MG63 (cell line): ENCODE data around the gene ZNF292. TPM values are rescaled to one million over a fixed set of nuclear protein-coding genes. Genes with fewer than 3 reads are reported as not detected.
"Not testable (repeated sequence)": the region's sequence is repeated elsewhere in the genome, so short reads cannot be mapped to it uniquely, and the experiment has no call there.

Source experiments
- DNase-seq: peaks from one replicate; pipeline ENCODE4 v3.0.0-alpha.2; 2020
- H3K27me3 ChIP-seq: fragments of 250-450 bp; sonication (Bioruptor Pico); 2 replicates; pipeline ENCODE4 v1.5.1; 2020; ENCODE audit warnings: mild to moderate bottlenecking, moderate library complexity
- H3K36me3 ChIP-seq: fragments of 250-450 bp; sonication (Bioruptor Pico); 2 replicates; pipeline ENCODE4 v1.5.1; 2020; ENCODE audit warnings: mild to moderate bottlenecking, moderate library complexity
- H3K4me3 ChIP-seq: fragments of 250-450 bp; sonication (Bioruptor Pico); 2 replicates; pipeline ENCODE4 v1.5.1; 2020; ENCODE audit warnings: mild to moderate bottlenecking, moderate library complexity
- H3K9me3 ChIP-seq: fragments of 250-450 bp; sonication (Bioruptor Pico); 2 replicates; pipeline ENCODE4 v1.5.1; 2020; ENCODE audit warnings: mild to moderate bottlenecking, moderate library complexity
- total RNA-seq: library from RNA; depleted of rRNA; stranded (reverse); fragments of >200 nt; shearing (Covaris generic); gene quantifications from 2 replicates; pipeline ENCODE4 v1.2.3, GENCODE V29; 2014; ENCODE audit warnings: low replicate concordance

Gene ZNF292
- total RNA-seq, 1 experiment from 2014 or later = 4.0 TPM

GRCh38 chr6:87152526-87152955 is 2.8 kb upstream of the ZNF292 start:
- Histone ChIP-seq H3K9me3 (no peaks in the 10 kb centered on the region), H3K36me3 (no peaks in the 10 kb centered on the region), H3K4me3 (peak overlapping the region; percentile 44), H3K27me3 (no peaks in the 10 kb centered on the region)
- no peak for DNase-seq

DNA sequence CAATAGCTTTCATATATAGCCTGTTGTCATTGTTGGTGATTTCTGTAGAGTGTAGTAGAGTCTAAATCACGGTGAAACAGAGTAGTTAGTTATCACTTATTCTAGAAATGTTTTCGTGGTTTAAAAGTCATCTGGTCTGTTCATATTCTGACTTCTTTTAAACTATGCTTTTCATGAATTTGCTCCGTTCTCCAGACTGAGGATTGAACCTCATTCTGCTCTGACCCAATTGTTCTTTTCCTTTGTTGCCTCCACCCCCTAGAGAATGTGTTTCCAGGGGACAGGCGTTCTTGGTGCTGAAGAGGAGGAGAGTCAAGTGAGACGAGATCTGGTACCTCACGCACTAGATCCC is 748 bp upstream of the ZNF292 start:
- peak overlapping the region; percentile 81 for H3K4me3 ChIP-seq
- DNase-seq = no peak
- H3K27me3 ChIP-seq = no peaks in the 10 kb centered on the region
- peaks cover 6% of the 10 kb centered on the region for H3K36me3 ChIP-seq
- H3K9me3 ChIP-seq = no peaks in the 10 kb centered on the region

DNA sequence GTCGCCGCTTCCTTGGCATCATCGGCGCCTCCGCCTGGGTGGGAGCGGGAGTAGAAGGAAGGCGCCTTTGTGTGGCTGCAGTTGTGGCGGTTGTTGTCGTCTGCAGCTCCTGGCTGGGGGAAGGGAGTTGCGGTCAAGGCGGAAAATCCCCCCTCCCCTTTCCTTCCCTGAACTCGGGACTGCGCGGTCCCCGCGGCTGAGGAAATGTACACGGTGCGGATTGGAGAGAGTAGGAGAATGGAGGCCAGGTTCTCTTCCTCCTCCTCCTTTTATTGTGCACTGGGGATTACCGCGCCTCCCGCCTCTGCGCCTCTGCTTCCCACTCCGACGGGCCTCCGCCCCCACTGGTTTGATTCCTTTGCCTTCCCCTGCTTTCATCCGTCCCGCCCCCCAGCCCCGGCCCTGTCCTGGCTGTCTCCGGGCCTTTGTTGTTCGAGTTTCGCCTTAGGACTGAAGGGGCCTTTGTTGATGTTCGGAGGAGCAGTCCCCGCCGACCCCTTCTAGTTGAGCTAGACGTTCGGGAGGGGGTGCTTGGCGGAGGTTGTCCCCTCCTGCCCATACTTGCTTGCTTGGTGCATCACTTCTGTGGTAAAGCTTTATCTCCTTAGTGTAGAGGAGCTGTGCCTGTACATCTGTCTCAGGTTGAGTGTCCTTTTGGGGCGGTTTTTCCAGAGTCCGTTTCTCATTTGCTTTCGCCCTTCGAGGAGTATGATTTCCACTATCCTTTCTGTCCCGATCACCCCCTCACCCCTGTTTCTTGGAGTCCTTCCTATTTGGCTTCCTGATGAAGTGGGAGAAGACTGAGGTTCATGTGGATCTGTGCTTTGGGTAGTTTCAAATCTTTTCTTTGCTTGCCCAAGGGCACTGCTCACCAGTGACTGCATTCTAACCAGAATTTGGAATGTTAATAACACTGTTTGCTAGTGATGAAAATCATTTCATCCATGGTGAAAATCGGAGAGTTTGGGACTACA is 764 bp downstream of the ZNF292 start:
- H3K36me3 ChIP-seq = peaks cover 10% of the 10 kb centered on the region
- peak; percentile 64 for DNase-seq
- no peaks in the 10 kb centered on the region for H3K9me3 ChIP-seq
- H3K27me3 ChIP-seq = no peaks in the 10 kb centered on the region
- H3K4me3 ChIP-seq = peak overlapping the region; percentile 81

- H3K36me3 ChIP-seq = peaks cover 15% of the 10 kb centered on the region
- H3K9me3 ChIP-seq, H3K4me3 ChIP-seq, DNase-seq, H3K27me3 ChIP-seq: not testable (repeated sequence)
Measured at GRCh38 chr6:87157596-87157995, 2.2 kb downstream of the ZNF292 start.

- Histone ChIP-seq H3K27me3 (no peaks in the 10 kb centered on the region), H3K4me3 (no peak overlapping the region), H3K36me3 (peaks cover 15% of the 10 kb centered on the region), H3K9me3 (no peaks in the 10 kb centered on the region)
- DNase-seq = no peak
Measured at GRCh38 chr6:87161299-87161698, 5.9 kb downstream of the ZNF292 start.

DNA sequence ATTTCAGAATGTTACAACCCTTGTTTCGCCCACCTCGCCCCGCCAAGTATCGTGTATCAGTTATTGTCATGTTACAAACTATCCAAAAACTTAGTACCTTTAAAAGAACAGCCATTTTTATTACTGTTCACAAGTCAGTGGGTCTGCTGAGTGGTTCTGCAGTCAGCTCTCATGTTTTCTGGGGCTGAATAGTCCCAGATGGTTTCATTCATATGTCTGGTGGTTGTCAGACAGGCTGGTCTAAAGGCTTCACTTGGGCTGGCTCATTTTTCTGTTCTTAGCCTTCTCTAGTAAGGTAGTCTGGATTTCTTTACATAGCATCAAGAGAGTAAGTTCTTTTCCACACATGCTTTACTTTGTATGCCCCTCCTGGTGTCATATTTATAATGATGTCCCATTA is 8.6 kb downstream of the ZNF292 start:
- Histone ChIP-seq H3K4me3 (no peak overlapping the region), H3K27me3 (no peaks in the 10 kb centered on the region), H3K9me3 (no peaks in the 10 kb centered on the region), H3K36me3 (peaks cover 10% of the 10 kb centered on the region)
- no peak for DNase-seq

DNA sequence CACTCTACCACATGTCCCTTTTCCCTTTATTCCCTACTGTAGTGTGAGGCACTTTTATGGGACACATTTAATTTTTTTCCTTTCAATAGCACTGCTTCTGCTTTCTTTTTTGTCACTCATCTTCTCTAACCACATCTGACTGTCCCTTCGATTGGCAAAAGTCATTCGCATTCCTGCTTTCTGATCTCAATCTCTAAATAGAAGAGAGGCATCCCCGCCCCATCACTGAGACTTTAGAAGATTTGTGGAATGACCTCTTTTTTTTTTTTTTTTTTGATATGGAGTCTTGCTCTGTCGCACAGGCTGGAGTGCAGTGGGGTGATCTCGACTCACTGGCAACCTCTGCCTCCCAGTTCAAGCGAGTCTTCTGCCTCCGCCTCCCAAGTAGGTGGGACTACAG is 9.1 kb downstream of the ZNF292 start:
- H3K4me3 ChIP-seq = no peak overlapping the region
- DNase-seq = no peak
- no peaks in the 10 kb centered on the region for H3K9me3 ChIP-seq
- peaks cover 10% of the 10 kb centered on the region for H3K36me3 ChIP-seq
- no peaks in the 10 kb centered on the region for H3K27me3 ChIP-seq

DNA sequence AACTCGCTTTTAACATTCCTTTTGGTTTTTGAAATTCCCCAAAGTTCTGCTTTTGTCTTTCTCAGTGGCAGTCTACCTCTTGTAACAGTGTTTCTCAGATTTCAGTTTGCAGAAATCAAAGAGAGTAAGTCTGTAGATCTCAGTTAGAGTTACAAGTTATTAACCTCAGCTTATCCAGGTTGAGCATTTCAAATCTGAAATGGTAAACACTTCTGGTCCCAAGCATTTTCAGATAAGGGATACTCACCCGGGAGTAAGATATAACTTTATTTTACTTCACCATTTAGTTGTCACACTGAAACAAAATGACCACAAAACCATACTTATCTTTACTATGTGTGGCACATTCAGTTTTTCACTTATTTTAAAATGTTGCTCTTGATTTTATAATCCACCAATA is 9.8 kb downstream of the ZNF292 start:
- H3K36me3 ChIP-seq = peaks cover 5% of the 10 kb centered on the region
- H3K9me3 ChIP-seq = no peaks in the 10 kb centered on the region
- H3K27me3 ChIP-seq = no peaks in the 10 kb centered on the region
- no peak overlapping the region for H3K4me3 ChIP-seq
- no peak for DNase-seq

DNA sequence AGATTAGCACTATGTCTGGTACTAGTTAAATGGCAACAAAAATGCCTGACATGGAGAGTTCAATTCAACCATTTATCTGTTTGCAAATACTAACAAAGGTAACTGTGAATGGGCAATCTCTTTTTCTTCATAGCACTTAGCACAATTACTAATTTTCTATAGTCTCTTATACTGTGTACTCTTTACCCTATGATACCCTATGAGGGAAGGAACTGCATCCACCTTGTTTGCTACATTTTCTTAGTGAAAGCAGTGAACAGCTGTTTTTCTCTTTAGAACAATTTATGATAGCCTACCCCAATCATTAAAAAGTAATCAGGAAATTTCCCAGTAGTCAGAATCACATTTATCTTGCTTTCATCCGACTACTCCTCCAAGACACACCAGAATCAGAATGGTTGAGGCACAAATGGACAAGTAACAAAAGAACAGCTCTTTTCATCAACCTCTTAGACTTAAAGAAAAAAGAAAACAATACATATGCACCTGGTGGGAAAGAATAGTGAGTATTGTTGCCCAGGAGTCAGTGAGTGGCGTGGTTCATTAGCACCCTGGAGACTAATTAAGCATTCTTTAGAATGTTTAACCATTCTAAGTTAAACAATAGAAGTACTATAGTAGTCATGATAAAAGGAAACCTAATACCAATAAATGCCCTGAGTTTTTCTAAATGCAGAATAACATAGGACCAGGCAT is 16.7 kb downstream of the ZNF292 start:
- Histone ChIP-seq H3K27me3 (no peaks in the 10 kb centered on the region), H3K4me3 (no peak overlapping the region), H3K36me3 (peaks cover 7% of the 10 kb centered on the region), H3K9me3 (no peaks in the 10 kb centered on the region)
- no peak for DNase-seq

GRCh38 chr6:87174078-87174579 is 18.8 kb downstream of the ZNF292 start:
- no peaks in the 10 kb centered on the region for H3K9me3 ChIP-seq
- no peak for DNase-seq
- H3K36me3 ChIP-seq = peaks cover 14% of the 10 kb centered on the region
- no peaks in the 10 kb centered on the region for H3K27me3 ChIP-seq
- no peak overlapping the region for H3K4me3 ChIP-seq

DNA sequence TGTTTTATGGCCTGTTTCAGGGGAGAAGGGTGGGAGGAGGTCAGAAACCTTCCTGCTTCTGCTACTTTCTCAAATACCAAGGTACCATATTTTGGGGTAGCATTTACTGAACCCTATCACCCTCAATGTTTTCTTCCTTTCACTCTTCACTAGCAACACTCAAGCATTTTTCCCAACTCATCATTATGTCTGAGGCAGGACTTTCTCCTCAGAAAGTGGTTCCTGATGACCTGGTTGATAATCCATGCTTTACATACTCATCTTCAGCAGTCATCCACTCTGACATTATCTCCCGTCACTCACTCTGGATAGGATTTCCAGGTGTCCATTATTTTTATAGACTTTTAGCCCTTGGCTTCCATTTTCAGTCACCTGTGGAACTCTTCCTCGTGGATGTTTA is 21.1 kb downstream of the ZNF292 start:
- H3K27me3 ChIP-seq = no peaks in the 10 kb centered on the region
- peaks cover 14% of the 10 kb centered on the region for H3K36me3 ChIP-seq
- no peak for DNase-seq
- no peak overlapping the region for H3K4me3 ChIP-seq
- no peaks in the 10 kb centered on the region for H3K9me3 ChIP-seq

DNA sequence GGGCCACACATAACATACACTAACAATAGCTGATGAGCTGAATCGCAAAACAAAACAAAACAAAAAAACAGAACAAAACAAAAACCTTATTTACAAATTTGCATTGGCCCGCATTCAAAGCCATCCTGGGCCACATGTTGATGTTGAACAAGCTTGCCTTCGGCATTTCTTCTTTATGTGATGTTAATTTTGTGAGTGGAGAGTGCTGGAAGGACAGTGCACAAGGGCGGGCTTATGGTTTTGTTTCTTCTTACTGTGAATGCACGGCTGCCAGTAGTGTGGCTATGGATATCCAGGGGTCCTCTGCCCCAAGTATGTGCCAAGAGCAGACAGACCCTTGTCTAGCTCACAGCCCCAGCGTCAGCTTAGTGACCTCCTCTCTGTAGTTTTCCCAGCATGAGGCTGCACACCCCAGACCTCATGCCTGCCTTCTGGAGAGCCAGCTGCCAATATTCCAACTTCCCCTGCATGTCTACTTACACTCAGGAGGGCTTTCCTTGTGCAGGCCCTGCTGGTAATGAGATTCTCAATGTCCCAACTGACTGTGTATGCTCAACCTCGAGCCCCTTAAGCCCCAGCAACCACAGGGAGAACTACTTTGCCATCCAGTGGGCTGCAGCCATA is 24.9 kb downstream of the ZNF292 start:
- H3K4me3 ChIP-seq = no peak overlapping the region
- no peak for DNase-seq
- H3K9me3 ChIP-seq = no peaks in the 10 kb centered on the region
- no peaks in the 10 kb centered on the region for H3K27me3 ChIP-seq
- peaks cover 14% of the 10 kb centered on the region for H3K36me3 ChIP-seq

DNA sequence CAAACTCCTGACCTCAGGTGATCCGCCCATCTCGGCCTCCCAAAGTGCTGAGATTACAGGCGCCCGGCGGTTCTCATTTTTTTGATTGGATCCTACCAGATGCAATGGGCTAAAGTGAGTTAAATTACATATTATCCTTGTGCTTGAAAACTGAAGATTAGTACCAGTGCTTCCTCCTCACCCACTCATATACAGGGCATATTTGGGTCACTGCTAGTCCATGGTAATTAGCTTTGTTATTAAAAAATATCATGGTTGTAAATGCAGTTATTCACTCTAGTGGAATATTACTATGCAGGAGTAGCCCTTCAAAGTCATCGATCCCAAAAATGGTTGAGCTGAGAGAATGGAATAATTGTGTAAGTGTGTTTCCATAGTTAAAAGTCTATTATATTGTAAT is 26.5 kb downstream of the ZNF292 start:
- H3K9me3 ChIP-seq = no peaks in the 10 kb centered on the region
- peaks cover 14% of the 10 kb centered on the region for H3K36me3 ChIP-seq
- H3K27me3 ChIP-seq = no peaks in the 10 kb centered on the region
- no peak overlapping the region for H3K4me3 ChIP-seq
- no peak for DNase-seq

DNA sequence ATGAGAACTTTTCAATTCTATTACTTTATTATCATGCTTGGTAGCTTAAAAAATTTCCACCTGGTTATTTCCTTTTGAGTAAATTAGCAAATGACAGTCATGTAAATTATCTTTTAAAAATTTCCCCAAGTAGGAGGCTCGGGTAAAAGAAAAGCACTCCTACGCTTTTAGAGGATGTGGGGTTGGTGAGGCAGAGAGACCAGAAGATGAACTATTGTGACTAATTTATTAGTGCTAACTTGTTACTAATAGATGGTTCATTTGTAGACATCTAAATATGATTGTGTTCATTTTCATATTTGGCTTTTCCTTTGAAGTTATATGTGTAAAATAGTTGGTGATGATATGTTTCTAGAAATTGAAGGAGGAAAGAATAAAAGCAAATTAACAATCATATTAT is 27.0 kb downstream of the ZNF292 start:
- Histone ChIP-seq H3K4me3 (no peak overlapping the region), H3K36me3 (peaks cover 13% of the 10 kb centered on the region; the same call in 1 of the 2 replicates), H3K9me3 (no peaks in the 10 kb centered on the region), H3K27me3 (no peaks in the 10 kb centered on the region)
- DNase-seq = no peak

GRCh38 chr6:87182940-87183339 is 27.6 kb downstream of the ZNF292 start:
- H3K36me3 ChIP-seq = peaks cover 10% of the 10 kb centered on the region; the same call in 1 of the 2 replicates
- H3K9me3 ChIP-seq = no peaks in the 10 kb centered on the region
- DNase-seq = no peak
- H3K4me3 ChIP-seq = no peak overlapping the region
- no peaks in the 10 kb centered on the region for H3K27me3 ChIP-seq

- no peaks in the 10 kb centered on the region for H3K9me3 ChIP-seq
- DNase-seq = peak; percentile 33
- no peak overlapping the region for H3K4me3 ChIP-seq
- H3K27me3 ChIP-seq = no peaks in the 10 kb centered on the region
- H3K36me3 ChIP-seq = peaks cover 6% of the 10 kb centered on the region; the same call in 1 of the 2 replicates
Measured at GRCh38 chr6:87183687-87184086, 28.3 kb downstream of the ZNF292 start.

DNA sequence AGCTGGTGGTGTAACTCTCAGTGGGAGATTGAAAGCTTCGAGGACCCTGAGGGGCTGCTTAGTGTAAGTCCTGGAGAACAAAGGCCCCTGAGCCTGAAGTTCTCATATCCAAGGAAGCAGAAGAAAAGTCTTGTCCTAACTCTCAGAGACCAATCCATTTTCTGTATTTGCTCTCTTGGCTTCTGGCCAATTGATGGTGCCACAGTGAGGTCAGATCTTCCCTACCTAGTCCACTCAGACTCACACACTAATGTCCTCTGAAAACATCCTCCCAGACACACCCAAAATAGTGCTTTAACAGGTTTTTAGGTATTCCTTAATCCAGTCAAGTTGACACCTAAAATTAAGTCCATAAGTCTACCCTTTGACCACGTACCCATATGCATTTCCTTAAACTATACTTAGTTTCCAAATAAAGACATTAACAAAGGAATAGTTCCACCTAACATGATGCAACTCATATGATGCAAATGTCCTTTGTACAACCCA is 29.4 kb downstream of the ZNF292 start:
- DNase-seq = no peak
- H3K9me3 ChIP-seq = no peaks in the 10 kb centered on the region
- no peaks in the 10 kb centered on the region for H3K27me3 ChIP-seq
- H3K4me3 ChIP-seq = no peak overlapping the region
- H3K36me3 ChIP-seq = peaks cover 6% of the 10 kb centered on the region; the same call in 1 of the 2 replicates
